Calu3 (cell line): ENCODE data around the gene ABCA7. TPM values are rescaled to one million over a fixed set of nuclear protein-coding genes. Genes with fewer than 3 reads are reported as not detected.

Source experiments
- BruUV-seq: library from RNA; stranded (reverse); fragments of 400-500 nt; replicated peaks from 2 replicates; lab custom pipeline; 2021; lab: Mats Ljungman, UMichigan
- CTCF ChIA-PET: fragments of 300-600 bp; sonication (Branson Sonifier 250); formaldehyde crosslinking; loops from one replicate; lab custom pipeline; 2022; ENCODE audit warnings: antibody characterized with exemption; lab: Charles Lee
- DNase-seq: peaks from one replicate; pipeline ENCODE4 v3.0.0; 2022
- H3K27ac Mint-ChIP-seq: one replicate; pipeline ENCODE4 v1.8.0; 2022; ENCODE audit warnings: mixed read lengths; ENCODE audit not compliant: unreplicated experiment
- H3K27me3 Mint-ChIP-seq: one replicate; pipeline ENCODE4 v1.8.0; 2022; ENCODE audit warnings: mixed read lengths; ENCODE audit not compliant: unreplicated experiment
- H3K36me3 Mint-ChIP-seq: one replicate; pipeline ENCODE4 v1.8.0; 2022; ENCODE audit warnings: mild to moderate bottlenecking, moderate library complexity, mixed read lengths; ENCODE audit not compliant: insufficient read depth, unreplicated experiment
- H3K4me1 Mint-ChIP-seq: one replicate; pipeline ENCODE4 v1.8.0; 2022; ENCODE audit warnings: mild to moderate bottlenecking, low read depth, mixed read lengths; ENCODE audit not compliant: unreplicated experiment
- H3K4me3 Mint-ChIP-seq: one replicate; pipeline ENCODE4 v1.8.0; 2022; ENCODE audit warnings: mild to moderate bottlenecking, low read depth, moderate library complexity, mixed read lengths; ENCODE audit not compliant: unreplicated experiment
- H3K9me3 Mint-ChIP-seq: one replicate; pipeline ENCODE4 v1.8.0; 2022; ENCODE audit warnings: low read depth, mixed read lengths; ENCODE audit not compliant: unreplicated experiment
- CTCF ChIP-seq: fragments of 200-600 bp; IDR thresholded peaks from one replicate; pipeline ENCODE4 v1.8.0; 2022; ENCODE audit warnings: antibody characterized with exemption; ENCODE audit not compliant: unreplicated experiment
- intact Hi-C: fragments of 100-400 bp; cut with micrococcal nuclease; formaldehyde crosslinking; loops from one replicate; pipeline ENCODE4 v1.10.0; 2022; ENCODE audit not compliant: unreplicated experiment
- total RNA-seq: library from RNA; stranded (reverse); gene quantifications from 2 replicates; pipeline ENCODE4 v1.2.3, GENCODE V29; 2022

ABCA7 gene
- total RNA-seq, 1 experiment from 2014 or later: 22.7 TPM

- no peaks in the 10 kb centered on the region for H3K27me3 Mint-ChIP-seq
- H3K4me3 Mint-ChIP-seq: peak overlapping the region; percentile 41
- no peaks in the 10 kb centered on the region for H3K9me3 Mint-ChIP-seq
- BruUV-seq: no TSS peak
- CTCF ChIA-PET: interaction anchor here (0.6 to 1.4 kb wide), 3 partner anchors 9 to 195 kb away, joined by 3 to 12 read pairs (median 5); partner anchors contain the start of gene CIRBP
- no peak for TF ChIP-seq CTCF
- H3K27ac Mint-ChIP-seq: no peak overlapping the region
- peak; percentile 84 for DNase-seq
- no peaks in the 10 kb centered on the region for H3K4me1 Mint-ChIP-seq
- intact Hi-C loops: no loop called here
- H3K36me3 Mint-ChIP-seq: peaks cover 6% of the 10 kb centered on the region
These were observed 34.8 kb downstream of the ABCA7 start for GRCh38 chr19:1074544-1075283.

GRCh38 chr19:1076046-1076386 lies 36.1 kb downstream of the ABCA7 start:
- BruUV-seq: no TSS peak
- Mint-ChIP-seq H3K27ac (peak overlapping the region; percentile 44), H3K4me1 (no peaks in the 10 kb centered on the region), H3K36me3 (peaks cover 6% of the 10 kb centered on the region), H3K27me3 (no peaks in the 10 kb centered on the region), H3K9me3 (no peaks in the 10 kb centered on the region), H3K4me3 (peak overlapping the region; percentile 24)
- CTCF ChIA-PET: no interaction called here
- intact Hi-C loops: no loop called here
- no peak for TF ChIP-seq CTCF
- DNase-seq: no peak

GRCh38 chr19:1076951-1077350 lies 37.0 kb downstream of the ABCA7 start:
- Mint-ChIP-seq H3K4me1 (no peaks in the 10 kb centered on the region), H3K27ac (no peak overlapping the region), H3K36me3 (peaks cover 6% of the 10 kb centered on the region), H3K9me3 (no peaks in the 10 kb centered on the region), H3K27me3 (no peaks in the 10 kb centered on the region), H3K4me3 (no peak overlapping the region)
- no peak for TF ChIP-seq CTCF
- CTCF ChIA-PET: no interaction called here
- no peak for DNase-seq
- no TSS peak for BruUV-seq
- intact Hi-C loops: no loop called here

GRCh38 chr19:1079566-1080111 lies 39.7 kb downstream of the ABCA7 start:
- Mint-ChIP-seq H3K4me3 (no peak overlapping the region), H3K27me3 (no peaks in the 10 kb centered on the region), H3K9me3 (no peaks in the 10 kb centered on the region), H3K4me1 (no peaks in the 10 kb centered on the region), H3K27ac (no peak overlapping the region), H3K36me3 (peaks cover 8% of the 10 kb centered on the region)
- intact Hi-C loops: no loop called here
- BruUV-seq: no TSS peak
- DNase-seq: no peak
- CTCF ChIA-PET: no interaction called here
- TF ChIP-seq CTCF: no peak
